IMR-90 (cell line): ENCODE data around the gene IRX3. TPM values are rescaled to one million over a fixed set of nuclear protein-coding genes. Genes with fewer than 3 reads are reported as not detected.

Experiments
- ATAC-seq: fragments of 200-7000 bp; cut with Tn5 transposase; 2 replicates; pipeline ENCODE4 v1.9.1; 2020; ENCODE audit warnings: low read depth, mild to moderate bottlenecking, moderate library complexity
- BruUV-seq: library from RNA; stranded (reverse); fragments of 400-500 nt; replicated peaks from 2 replicates; lab custom pipeline; 2021; lab: Mats Ljungman, UMichigan
- CTCF ChIA-PET: fragments of 300-600 bp; formaldehyde crosslinking; extraction: SDS; loops from one replicate; lab custom pipeline; 2021; ENCODE audit warnings: antibody characterized with exemption; lab: Yijun Ruan, JAX
- POLR2A ChIA-PET: fragments of 300-600 bp; sonication (Branson Sonifier 250); formaldehyde crosslinking; loops from one replicate; lab custom pipeline; 2022; ENCODE audit warnings: antibody characterized with exemption; ENCODE audit not compliant: unreplicated experiment; lab: Charles Lee
- DNase-seq: peaks from one replicate; pipeline ENCODE4 v3.0.0; 2013
- H2AFZ ChIP-seq: replicated peaks from 2 replicates; pipeline ENCODE3; 2013; ENCODE audit warnings: low read length, mild to moderate bottlenecking; ENCODE audit not compliant: poor library complexity
- H2AK5ac ChIP-seq: 2 replicates; pipeline ENCODE4 v1.6.1; 2013; ENCODE audit warnings: low read depth, low read length, inconsistent platforms
- H2AK9ac ChIP-seq: replicated peaks from 2 replicates; pipeline ENCODE3; 2013; ENCODE audit warnings: mild to moderate bottlenecking, low read depth, low read length, moderate library complexity; ENCODE audit not compliant: poor library complexity
- H2BK120ac ChIP-seq: 2 replicates; pipeline ENCODE4 v1.6.1; 2013; ENCODE audit warnings: low read depth, low read length, inconsistent platforms
- H2BK15ac ChIP-seq: 3 replicates; pipeline ENCODE4 v1.6.1; 2013; ENCODE audit warnings: low read depth, low read length, inconsistent platforms
- H2BK20ac ChIP-seq: 2 replicates; pipeline ENCODE4 v1.6.1; 2013; ENCODE audit warnings: low read depth, mild to moderate bottlenecking, inconsistent platforms, low read length, moderate library complexity
- H2BK5ac ChIP-seq: 2 replicates; pipeline ENCODE4 v1.6.1; 2013; ENCODE audit warnings: mild to moderate bottlenecking, low read depth, low read length, inconsistent platforms; ENCODE audit not compliant: poor library complexity, severe bottlenecking
- H3K14ac ChIP-seq: replicated peaks from 2 replicates; pipeline ENCODE4 v1.6.1; 2013; ENCODE audit warnings: low read depth, low read length, inconsistent platforms
- H3K18ac ChIP-seq: 2 replicates; pipeline ENCODE4 v1.6.1; 2013; ENCODE audit warnings: low read depth, low read length, control low read depth
- H3K23ac ChIP-seq: 2 replicates; pipeline ENCODE4 v1.6.1; 2013; ENCODE audit warnings: low read depth, low read length, inconsistent platforms
- H3K27ac ChIP-seq: 2 replicates; pipeline ENCODE4 v1.5.1; 2013; ENCODE audit warnings: mild to moderate bottlenecking, control low read depth, low read length; ENCODE audit not compliant: insufficient read depth
- H3K27me3 ChIP-seq: 2 replicates; pipeline ENCODE4 v1.6.1; 2013; ENCODE audit warnings: low read length; ENCODE audit not compliant: control insufficient read depth, insufficient read depth
- H3K36me3 ChIP-seq: 2 replicates; pipeline ENCODE4 v1.6.1; 2013; ENCODE audit warnings: low read length, mixed read lengths; ENCODE audit not compliant: control insufficient read depth, insufficient read depth
- H3K4ac ChIP-seq: 2 replicates; pipeline ENCODE4 v1.6.1; 2013; ENCODE audit warnings: low read depth, low read length, inconsistent platforms
- H3K4me1 ChIP-seq: 2 replicates; pipeline ENCODE4 v1.6.1; 2013; ENCODE audit warnings: low read length, mixed read lengths; ENCODE audit not compliant: control insufficient read depth, insufficient read depth
- H3K4me2 ChIP-seq: 2 replicates; pipeline ENCODE4 v1.6.1; 2013; ENCODE audit warnings: low read depth, mild to moderate bottlenecking, control low read depth, low read length, moderate library complexity
- H3K4me3 ChIP-seq: 2 replicates; pipeline ENCODE4 v1.5.1; 2013; ENCODE audit warnings: low read depth, mild to moderate bottlenecking, control low read depth, low read length, moderate library complexity; ENCODE audit not compliant: insufficient read depth
- H3K56ac ChIP-seq: 2 replicates; pipeline ENCODE4 v1.6.1; 2013; ENCODE audit warnings: low read length, inconsistent platforms; ENCODE audit not compliant: insufficient read depth; ENCODE audit errors: extremely low read depth
- H3K79me1 ChIP-seq, 2 experiments: 2 replicates each; pipeline ENCODE4 v1.6.1; 2013; ENCODE audit warnings: low read length in 2 of 2, inconsistent platforms in 1 of 2, low read depth in 1 of 2
- H3K9ac ChIP-seq: 2 replicates; pipeline ENCODE4 v1.6.1; 2013; ENCODE audit warnings: low read depth, low read length, control low read depth
- H3K9me1 ChIP-seq: 2 replicates; pipeline ENCODE4 v1.6.1; 2013; ENCODE audit warnings: low read length, inconsistent platforms; ENCODE audit not compliant: insufficient read depth
- H3K9me3 ChIP-seq: 2 replicates; pipeline ENCODE4 v1.6.1; 2013; ENCODE audit warnings: low read length; ENCODE audit not compliant: control insufficient read depth, insufficient read depth
- H4K20me1 ChIP-seq: 2 replicates; pipeline ENCODE4 v1.6.1; 2013; ENCODE audit warnings: low read length, inconsistent platforms; ENCODE audit not compliant: insufficient read depth
- H4K5ac ChIP-seq: 2 replicates; pipeline ENCODE4 v1.6.1; 2013; ENCODE audit warnings: mild to moderate bottlenecking, low read depth, low read length, control low read depth
- H4K8ac ChIP-seq, 2 experiments: 2 replicates each; pipeline ENCODE4 v1.6.1; 2013; ENCODE audit warnings: low read depth in 2 of 2, low read length in 2 of 2, control low read depth in 1 of 2, inconsistent platforms in 1 of 2
- H4K91ac ChIP-seq: 2 replicates; pipeline ENCODE4 v1.6.1; 2013; ENCODE audit warnings: low read depth, low read length, inconsistent platforms; ENCODE audit not compliant: insufficient read depth
- CEBPB ChIP-seq: IDR thresholded peaks from 2 replicates; pipeline ENCODE4 v1.6.1; 2012; ENCODE audit warnings: low read depth, low read length, improper control_type of control experiment
- CHD1 ChIP-seq: IDR thresholded peaks from 2 replicates; pipeline ENCODE4 v1.6.1; 2012; ENCODE audit warnings: low read depth, low read length, improper control_type of control experiment
- CTCF ChIP-seq: conservative IDR thresholded peaks from 2 replicates; pipeline ENCODE4 v1.5.1; 2012; ENCODE audit warnings: mild to moderate bottlenecking, low read depth, low read length, improper control_type of control experiment
- ELK1 ChIP-seq: fragments of 150-350 bp; IDR thresholded peaks from 2 replicates; pipeline ENCODE4 v1.6.1; 2016; ENCODE audit warnings: low read depth, mild to moderate bottlenecking, low read length, moderate library complexity, borderline replicate concordance
- MAZ ChIP-seq: IDR thresholded peaks from 2 replicates; pipeline ENCODE4 v1.6.1; 2012; ENCODE audit warnings: low read depth, mild to moderate bottlenecking, low read length, improper control_type of control experiment, moderate library complexity, borderline replicate concordance
- MXI1 ChIP-seq: IDR thresholded peaks from 2 replicates; pipeline ENCODE4 v1.6.1; 2012; ENCODE audit warnings: low read depth, mild to moderate bottlenecking, low read length, moderate library complexity, borderline replicate concordance
- NFE2L2 ChIP-seq: fragments of 150-350 bp; IDR thresholded peaks from 2 replicates; pipeline ENCODE4 v1.6.1; 2016; ENCODE audit warnings: low read depth, mild to moderate bottlenecking, low read length
- POLR2A ChIP-seq: IDR thresholded peaks from 2 replicates; pipeline ENCODE4 v1.6.1; 2012; ENCODE audit warnings: mild to moderate bottlenecking, low read depth, low read length
- RAD21 ChIP-seq: IDR thresholded peaks from 2 replicates; pipeline ENCODE4 v1.6.1; 2012; ENCODE audit warnings: low read length, improper control_type of control experiment
- RCOR1 ChIP-seq: IDR thresholded peaks from 2 replicates; pipeline ENCODE4 v1.6.1; 2012; ENCODE audit warnings: mild to moderate bottlenecking, low read length, improper control_type of control experiment; ENCODE audit not compliant: insufficient replicate concordance
- SMC3 ChIP-seq: fragments of 150-350 bp; IDR thresholded peaks from 2 replicates; pipeline ENCODE4 v1.6.1; 2016; ENCODE audit warnings: low read depth, mild to moderate bottlenecking, antibody characterized with exemption, low read length, moderate library complexity
- WGBS, 2 experiments: methylation state at CpG; one replicate each; pipeline versions ENCODE4 v1.1.5 to v1.1.7; 2013; ENCODE audit warnings: missing lambda C conversion rate in 2 of 2; ENCODE audit not compliant: insufficient read length in 1 of 2; ENCODE audit errors: extremely low coverage in 2 of 2; 5-methylcytosine and 5-hydroxymethylcytosine counted together
- dilution Hi-C: fragments of 300-500 bp; cut with HindIII; formaldehyde crosslinking; loops from one replicate; pipeline ENCODE4 v1.14.3; 2018; ENCODE audit warnings: low sequenced_read_pairs; ENCODE audit not compliant: unreplicated experiment
- in situ Hi-C: fragments of 300-500 bp; cut with MboI; formaldehyde crosslinking; loops from 3 replicates; pipeline ENCODE4 v1.14.3; 2019; ENCODE audit warnings: low sequenced_read_pairs, inconsistent platforms, mixed read lengths
- intact Hi-C: fragments of 100-400 bp; cut with micrococcal nuclease; formaldehyde crosslinking; loops from 2 replicates; pipeline ENCODE4 v1.10.0; 2022
- polyA plus RNA-seq, 3 experiments: library from polyadenylated mRNA; depleted of rRNA; stranded (reverse); fragments of >200 nt; gene quantifications; 2 replicates each; pipeline ENCODE4 v1.2.3, GENCODE V29; 2012; ENCODE audit warnings: low replicate concordance in 1 of 3
- total RNA-seq: library from RNA; depleted of rRNA; stranded (reverse); fragments of >200 nt; gene quantifications from 2 replicates; pipeline ENCODE4 v1.2.3, GENCODE V29; 2012

Gene IRX3
- total and polyA plus RNA-seq, 2 of the 4 experiments (the other 2 are of a cell fraction) = not detected

- no peak for TF ChIP-seq CTCF
These were observed 42.3 kb downstream of the IRX3 start (continued) for GRCh38 chr16:54244061-54244886.

- H3K18ac ChIP-seq = no peak overlapping the region
- no peak for ATAC-seq
- no peaks in the 10 kb centered on the region for H3K79me1 ChIP-seq
- H3K4me1 ChIP-seq = no peaks in the 10 kb centered on the region
- no peak overlapping the region for H3K14ac ChIP-seq
- no peaks in the 10 kb centered on the region for H3K9me3 ChIP-seq
- dilution Hi-C loops (no loop called here), in situ Hi-C loops (no loop called here), intact Hi-C loops (no loop called here)
- no peak overlapping the region for H3K4me2 ChIP-seq
- H3K36me3 ChIP-seq = no peaks in the 10 kb centered on the region
- H2AK9ac ChIP-seq = no peak overlapping the region
- H2AK5ac ChIP-seq = no peak overlapping the region
- no peak overlapping the region for H3K4me3 ChIP-seq
- no peak overlapping the region for H3K56ac ChIP-seq
- H3K4ac ChIP-seq = no peak overlapping the region
- H2AFZ ChIP-seq = no peak overlapping the region
- H4K5ac ChIP-seq = no peak overlapping the region
- no peak overlapping the region for H4K8ac ChIP-seq
- DNase-seq = no peak
- no peak overlapping the region for H4K91ac ChIP-seq
- H2BK15ac ChIP-seq = no peak overlapping the region
- H3K27ac ChIP-seq = no peak overlapping the region
- H3K9me1 ChIP-seq = no peaks in the 10 kb centered on the region
- H2BK5ac ChIP-seq = no peak overlapping the region
- no peak overlapping the region for H3K23ac ChIP-seq
- TF ChIP-seq RAD21 = no peak
- TF ChIP-seq ELK1 = no peak
- no peak for TF ChIP-seq CEBPB
- no peak for TF ChIP-seq POLR2A
- no peak for TF ChIP-seq CTCF
- TF ChIP-seq MXI1 = no peak
- TF ChIP-seq RCOR1 = no peak
- no peak for TF ChIP-seq NFE2L2
- no peak for TF ChIP-seq MAZ
- no peak for TF ChIP-seq CHD1
- no peak for TF ChIP-seq SMC3
- no peak overlapping the region for H3K9ac ChIP-seq
- H2BK20ac ChIP-seq = no peak overlapping the region
- peaks cover 11% of the 10 kb centered on the region for H3K27me3 ChIP-seq
- no peak overlapping the region for H2BK120ac ChIP-seq
- ChIA-PET POLR2A (no interaction called here), CTCF (no interaction called here)
- BruUV-seq = no TSS peak
- H4K20me1 ChIP-seq = no peaks in the 10 kb centered on the region
- no CpG with 5 or more reads among the region's 6 CpGs for WGBS, 2 experiments
These were observed 43.4 kb downstream of the IRX3 start for GRCh38 chr16:54243202-54243601.
